ENCODE results near the gene THAP3.

DNA sequence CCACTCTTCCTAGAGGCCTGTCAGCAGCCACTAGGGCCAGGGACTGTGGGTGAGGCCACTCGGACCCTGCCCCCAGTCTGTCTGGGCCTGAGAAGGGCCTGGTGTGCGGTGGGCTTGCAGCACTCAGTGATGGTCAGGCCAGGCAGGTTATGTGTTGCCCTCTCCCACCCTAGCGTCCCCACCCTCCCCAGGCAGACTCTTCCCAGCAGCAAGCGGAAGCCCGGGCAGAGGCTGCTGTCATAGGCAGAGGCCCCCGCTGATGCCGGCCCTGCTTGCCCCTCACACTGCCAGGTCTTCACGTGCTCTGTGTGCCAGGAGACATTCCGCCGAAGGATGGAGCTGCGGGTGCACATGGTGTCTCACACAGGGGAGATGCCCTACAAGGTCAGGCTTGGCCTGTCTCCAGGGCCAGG is 38.3 kb upstream of the THAP3 start:
- TF ChIP-seq, protein P1, sequence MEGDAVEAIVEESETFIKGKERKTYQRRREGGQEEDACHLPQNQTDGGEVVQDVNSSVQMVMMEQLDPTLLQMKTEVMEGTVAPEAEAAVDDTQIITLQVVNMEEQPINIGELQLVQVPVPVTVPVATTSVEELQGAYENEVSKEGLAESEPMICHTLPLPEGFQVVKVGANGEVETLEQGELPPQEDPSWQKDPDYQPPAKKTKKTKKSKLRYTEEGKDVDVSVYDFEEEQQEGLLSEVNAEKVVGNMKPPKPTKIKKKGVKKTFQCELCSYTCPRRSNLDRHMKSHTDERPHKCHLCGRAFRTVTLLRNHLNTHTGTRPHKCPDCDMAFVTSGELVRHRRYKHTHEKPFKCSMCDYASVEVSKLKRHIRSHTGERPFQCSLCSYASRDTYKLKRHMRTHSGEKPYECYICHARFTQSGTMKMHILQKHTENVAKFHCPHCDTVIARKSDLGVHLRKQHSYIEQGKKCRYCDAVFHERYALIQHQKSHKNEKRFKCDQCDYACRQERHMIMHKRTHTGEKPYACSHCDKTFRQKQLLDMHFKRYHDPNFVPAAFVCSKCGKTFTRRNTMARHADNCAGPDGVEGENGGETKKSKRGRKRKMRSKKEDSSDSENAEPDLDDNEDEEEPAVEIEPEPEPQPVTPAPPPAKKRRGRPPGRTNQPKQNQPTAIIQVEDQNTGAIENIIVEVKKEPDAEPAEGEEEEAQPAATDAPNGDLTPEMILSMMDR (IDR thresholded peaks at IDR 0.05; ENCODE audit: low read length), result no peak
- TF ChIP-seq EZH2 (IDR thresholded peaks at IDR 0.05; ENCODE audit: borderline replicate concordance, low read length), result no peak
